Fibroblast of lung (primary cell): ENCODE results near the gene TRIM43B. TPM values are rescaled to one million over a fixed set of nuclear protein-coding genes. Genes with fewer than 3 reads are reported as not detected.
A peak's percentile ranks its signal among the peaks of the same experiment; 100 is the strongest.
"Not testable (repeated sequence)": the region's sequence is repeated elsewhere in the genome, so short reads cannot be mapped to it uniquely, and the experiment has no call there.

ENCODE experiments used
- DNase-seq, 2 donors: peaks; one replicate each; pipeline versions ENCODE4 v3.0.0 to v3.0.0-alpha.2; 2010; ENCODE audit warnings: low read depth in 2 of 2
- H2AFZ ChIP-seq: 2 replicates; pipeline ENCODE4 v1.5.1; 2012; ENCODE audit warnings: low read length, control low read depth, inconsistent platforms
- H3K27ac ChIP-seq: 2 replicates; pipeline ENCODE4 v1.5.1; 2011; ENCODE audit warnings: low read length, control low read depth; ENCODE audit not compliant: insufficient read depth
- H3K27me3 ChIP-seq: 2 replicates; pipeline ENCODE4 v1.5.1; 2011; ENCODE audit warnings: mild to moderate bottlenecking, low read length; ENCODE audit not compliant: control insufficient read depth, insufficient read depth
- H3K36me3 ChIP-seq: 2 replicates; pipeline ENCODE4 v1.5.1; 2011; ENCODE audit warnings: low read length; ENCODE audit not compliant: control insufficient read depth, insufficient read depth
- H3K4me1 ChIP-seq: 2 replicates; pipeline ENCODE4 v1.5.1; 2011; ENCODE audit warnings: low read length; ENCODE audit not compliant: control insufficient read depth, insufficient read depth; ENCODE audit errors: extremely low read depth
- H3K4me2 ChIP-seq: 2 replicates; pipeline ENCODE4 v1.5.1; 2011; ENCODE audit warnings: low read length, control low read depth; ENCODE audit not compliant: insufficient read depth; ENCODE audit errors: extremely low read depth
- H3K4me3 ChIP-seq, 4 experiments: fragments of 200-600 bp in 1 of 4; sonication (generic) in 1 of 4; replicated peaks in 1 of 4; 2 replicates each; pipeline ENCODE4 v1.5.1; 2011 to 2016; ENCODE audit warnings: low read length in 4 of 4, low read depth in 3 of 4, mild to moderate bottlenecking in 3 of 4, control low read depth in 2 of 4, inconsistent platforms in 1 of 4, mixed read lengths in 1 of 4; ENCODE audit not compliant: insufficient read depth in 1 of 4; ENCODE audit errors: control extremely low read depth in 1 of 4
- H3K79me2 ChIP-seq: 2 replicates; pipeline ENCODE4 v1.5.1; 2012; ENCODE audit warnings: mild to moderate bottlenecking, low read length, inconsistent platforms; ENCODE audit not compliant: control insufficient read depth, insufficient read depth
- H3K9ac ChIP-seq: 2 replicates; pipeline ENCODE4 v1.5.1; 2011; ENCODE audit warnings: mild to moderate bottlenecking, low read length, control low read depth; ENCODE audit not compliant: insufficient read depth
- H3K9me3 ChIP-seq: 2 replicates; pipeline ENCODE4 v1.5.1; 2012; ENCODE audit warnings: low read depth, low read length; ENCODE audit not compliant: control insufficient read depth, insufficient read depth
- H4K20me1 ChIP-seq: 2 replicates; pipeline ENCODE4 v1.5.1; 2011; ENCODE audit warnings: low read length; ENCODE audit not compliant: control insufficient read depth, insufficient read depth; ENCODE audit errors: extremely low read depth
- polyA plus RNA-seq, 2 donors: library from polyadenylated mRNA; depleted of rRNA in 1 of 2; stranded (reverse) in 1 of 2; unstranded in 1 of 2; fragments of >200 nt; gene quantifications; 2 replicates each; pipeline ENCODE4 v1.2.1, GENCODE V29; 2011 to 2012; ENCODE audit warnings: missing spikeins in 1 of 2
- total RNA-seq: library from RNA; depleted of rRNA; stranded (reverse); fragments of >200 nt; gene quantifications from 2 replicates; pipeline ENCODE4 v1.2.1, GENCODE V29; 2014

The TRIM43B gene
- total and polyA plus RNA-seq, 2 donors (not counting 1 experiment from before 2014, with no cell fraction given): not detected

GRCh38 chr2:95434507-95435076 lies 50.0 kb downstream of the TRIM43B start:
- peak; percentile 21 to 88 for DNase-seq
- H3K79me2 ChIP-seq, H3K9ac ChIP-seq, H3K9me3 ChIP-seq, H3K4me2 ChIP-seq, H3K4me1 ChIP-seq, H3K27ac ChIP-seq, H4K20me1 ChIP-seq, H3K4me3 ChIP-seq, H3K36me3 ChIP-seq, H3K27me3 ChIP-seq, H2AFZ ChIP-seq: not testable (repeated sequence)

GRCh38 chr2:95433973-95434372 lies 50.6 kb downstream of the TRIM43B start:
- H3K9me3 ChIP-seq, H3K36me3 ChIP-seq, H3K4me2 ChIP-seq, H3K79me2 ChIP-seq, H3K4me3 ChIP-seq, H3K9ac ChIP-seq, H2AFZ ChIP-seq, H3K4me1 ChIP-seq, H4K20me1 ChIP-seq, H3K27me3 ChIP-seq: not testable (repeated sequence)
- peak in 1 of 2 donors; percentile 35 for DNase-seq
- H3K27ac ChIP-seq: peak overlapping the region; percentile 59

GRCh38 chr2:95433373-95433772 lies 51.2 kb downstream of the TRIM43B start:
- H3K9me3 ChIP-seq, H3K4me2 ChIP-seq, DNase-seq, H3K27me3 ChIP-seq, H4K20me1 ChIP-seq, H3K79me2 ChIP-seq, H3K4me3 ChIP-seq, H3K36me3 ChIP-seq, H3K9ac ChIP-seq, H3K4me1 ChIP-seq, H3K27ac ChIP-seq, H2AFZ ChIP-seq: not testable (repeated sequence)

GRCh38 chr2:95429748-95430467 lies 54.6 kb downstream of the TRIM43B start:
- not testable (repeated sequence) for H3K9ac ChIP-seq, H3K4me3 ChIP-seq, H3K9me3 ChIP-seq, H3K27me3 ChIP-seq, H2AFZ ChIP-seq, H4K20me1 ChIP-seq, DNase-seq, H3K4me1 ChIP-seq, H3K4me2 ChIP-seq, H3K36me3 ChIP-seq, H3K27ac ChIP-seq, H3K79me2 ChIP-seq

- H3K27me3 ChIP-seq, DNase-seq, H3K79me2 ChIP-seq, H3K9ac ChIP-seq, H3K27ac ChIP-seq, H3K4me1 ChIP-seq, H3K36me3 ChIP-seq, H3K4me2 ChIP-seq, H3K4me3 ChIP-seq, H3K9me3 ChIP-seq, H4K20me1 ChIP-seq, H2AFZ ChIP-seq: not testable (repeated sequence)
Measured at GRCh38 chr2:95427196-95427867, 57.2 kb downstream of the TRIM43B start.

Other genes with a start within 250 kb of the TRIM43B start
- gene PROM2, start 210.3 kb downstream of the TRIM43B start, total RNA-seq: 0.26 and 0.33 TPM in 2 replicates
- 0.05 and 0.09 TPM in 2 replicates for gene PROM2, start 210.3 kb downstream of the TRIM43B start, polyA plus RNA-seq
- gene KCNIP3, start 187.4 kb downstream of the TRIM43B start, total RNA-seq: 1.5 and 1.7 TPM in 2 replicates
- gene KCNIP3, start 187.4 kb downstream of the TRIM43B start, polyA plus RNA-seq: 0.32 and 0.81 TPM in 2 replicates
- gene FAHD2A, start 82.0 kb downstream of the TRIM43B start, total RNA-seq: 25.9 and 32.5 TPM in 2 replicates
- 22.1 and 25.7 TPM in 2 replicates for gene FAHD2A, start 82.0 kb downstream of the TRIM43B start, polyA plus RNA-seq
- gene TRIM43, start 107.2 kb upstream of the TRIM43B start, total RNA-seq: not detected in 2 replicates
- gene TRIM43, start 107.2 kb upstream of the TRIM43B start, polyA plus RNA-seq: not detected in 2 replicates